Fibroblast of lung (primary cell): ENCODE data around the gene CDCP1. TPM values are rescaled to one million over a fixed set of nuclear protein-coding genes. Genes with fewer than 3 reads are reported as not detected.

ENCODE experiments used
- DNase-seq, 2 donors: peaks; one replicate each; pipeline versions ENCODE4 v3.0.0 to v3.0.0-alpha.2; 2010; ENCODE audit warnings: low read depth in 2 of 2
- H2AFZ ChIP-seq: 2 replicates; pipeline ENCODE4 v1.5.1; 2012; ENCODE audit warnings: low read length, control low read depth, inconsistent platforms
- H3K27ac ChIP-seq: 2 replicates; pipeline ENCODE4 v1.5.1; 2011; ENCODE audit warnings: low read length, control low read depth; ENCODE audit not compliant: insufficient read depth
- H3K27me3 ChIP-seq: 2 replicates; pipeline ENCODE4 v1.5.1; 2011; ENCODE audit warnings: mild to moderate bottlenecking, low read length; ENCODE audit not compliant: control insufficient read depth, insufficient read depth
- H3K36me3 ChIP-seq: 2 replicates; pipeline ENCODE4 v1.5.1; 2011; ENCODE audit warnings: low read length; ENCODE audit not compliant: control insufficient read depth, insufficient read depth
- H3K4me1 ChIP-seq: 2 replicates; pipeline ENCODE4 v1.5.1; 2011; ENCODE audit warnings: low read length; ENCODE audit not compliant: control insufficient read depth, insufficient read depth; ENCODE audit errors: extremely low read depth
- H3K4me2 ChIP-seq: 2 replicates; pipeline ENCODE4 v1.5.1; 2011; ENCODE audit warnings: low read length, control low read depth; ENCODE audit not compliant: insufficient read depth; ENCODE audit errors: extremely low read depth
- H3K4me3 ChIP-seq, 4 experiments: fragments of 200-600 bp in 1 of 4; sonication (generic) in 1 of 4; replicated peaks in 1 of 4; 2 replicates each; pipeline ENCODE4 v1.5.1; 2011 to 2016; ENCODE audit warnings: low read length in 4 of 4, low read depth in 3 of 4, mild to moderate bottlenecking in 3 of 4, control low read depth in 2 of 4, inconsistent platforms in 1 of 4, mixed read lengths in 1 of 4; ENCODE audit not compliant: insufficient read depth in 1 of 4; ENCODE audit errors: control extremely low read depth in 1 of 4
- H3K79me2 ChIP-seq: 2 replicates; pipeline ENCODE4 v1.5.1; 2012; ENCODE audit warnings: mild to moderate bottlenecking, low read length, inconsistent platforms; ENCODE audit not compliant: control insufficient read depth, insufficient read depth
- H3K9ac ChIP-seq: 2 replicates; pipeline ENCODE4 v1.5.1; 2011; ENCODE audit warnings: mild to moderate bottlenecking, low read length, control low read depth; ENCODE audit not compliant: insufficient read depth
- H3K9me3 ChIP-seq: 2 replicates; pipeline ENCODE4 v1.5.1; 2012; ENCODE audit warnings: low read depth, low read length; ENCODE audit not compliant: control insufficient read depth, insufficient read depth
- H4K20me1 ChIP-seq: 2 replicates; pipeline ENCODE4 v1.5.1; 2011; ENCODE audit warnings: low read length; ENCODE audit not compliant: control insufficient read depth, insufficient read depth; ENCODE audit errors: extremely low read depth
- CTCF ChIP-seq, 2 donors: IDR thresholded peaks in 1 of 2; conservative IDR thresholded peaks in 1 of 2; 1 replicate in 1 of 2; 2 replicates in 1 of 2; pipeline ENCODE4 v1.5.1; 2011 to 2012; ENCODE audit warnings: low read length in 2 of 2, control low read depth in 1 of 2, inconsistent platforms in 1 of 2, low read depth in 1 of 2, mild to moderate bottlenecking in 1 of 2
- EZH2 ChIP-seq: IDR thresholded peaks from 2 replicates; pipeline ENCODE4 v1.5.1; 2012; ENCODE audit warnings: low read length, control low read depth, mild to moderate bottlenecking; ENCODE audit errors: missing control alignments
- polyA plus RNA-seq, 2 donors: library from polyadenylated mRNA; depleted of rRNA in 1 of 2; stranded (reverse) in 1 of 2; unstranded in 1 of 2; fragments of >200 nt; gene quantifications; 2 replicates each; pipeline ENCODE4 v1.2.1, GENCODE V29; 2011 to 2012; ENCODE audit warnings: missing spikeins in 1 of 2
- total RNA-seq: library from RNA; depleted of rRNA; stranded (reverse); fragments of >200 nt; gene quantifications from 2 replicates; pipeline ENCODE4 v1.2.1, GENCODE V29; 2014

The CDCP1 gene
- total and polyA plus RNA-seq, 2 donors (not counting 1 experiment from before 2014, with no cell fraction given), result 25.6 to 56.1 TPM

- Histone ChIP-seq H3K27ac (no peak overlapping the region), H4K20me1 (no peaks in the 10 kb centered on the region), H3K9ac (no peak overlapping the region), H3K4me1 (peaks cover 12% of the 10 kb centered on the region), H3K9me3 (no peaks in the 10 kb centered on the region), H3K4me2 (no peak overlapping the region), H3K36me3 (no peaks in the 10 kb centered on the region), H3K4me3 (no peak overlapping the region), H3K79me2 (no peaks in the 10 kb centered on the region), H3K27me3 (no peaks in the 10 kb centered on the region), H2AFZ (no peak overlapping the region)
- TF ChIP-seq EZH2, result no peak
- no peak for TF ChIP-seq CTCF (conservative IDR thresholded peaks at IDR 0.05 in 1 of 2, IDR thresholded peaks at IDR 0.05 in 1 of 2; ENCODE audit: low read depth in 1 of 2, low read length in 2 of 2)
- no peak for DNase-seq
Observed at GRCh38 chr3:45164056-45164455, 17.9 kb upstream of the CDCP1 start.

GRCh38 chr3:45163481-45163880 is 17.3 kb upstream of the CDCP1 start:
- no peaks in the 10 kb centered on the region for H4K20me1 ChIP-seq
- no peak overlapping the region for H2AFZ ChIP-seq
- no peak overlapping the region for H3K27ac ChIP-seq
- no peak for DNase-seq
- H3K4me1 ChIP-seq, result peaks cover 12% of the 10 kb centered on the region
- no peaks in the 10 kb centered on the region for H3K36me3 ChIP-seq
- TF ChIP-seq EZH2 (no peak), CTCF (conservative IDR thresholded peaks at IDR 0.05 in 1 of 2, IDR thresholded peaks at IDR 0.05 in 1 of 2; ENCODE audit: low read depth in 1 of 2, low read length in 2 of 2) (no peak)
- H3K79me2 ChIP-seq, result no peaks in the 10 kb centered on the region
- no peaks in the 10 kb centered on the region for H3K27me3 ChIP-seq
- H3K4me2 ChIP-seq, result no peak overlapping the region
- H3K4me3 ChIP-seq, result no peak overlapping the region
- H3K9me3 ChIP-seq, result no peaks in the 10 kb centered on the region
- no peak overlapping the region for H3K9ac ChIP-seq

- H3K9me3 ChIP-seq, result no peaks in the 10 kb centered on the region
- H3K27ac ChIP-seq, result no peak overlapping the region
- DNase-seq, result peak in 1 of 2 donors; percentile 83
- no peak overlapping the region for H3K9ac ChIP-seq
- no peak overlapping the region for H3K4me2 ChIP-seq
- H3K27me3 ChIP-seq, result no peaks in the 10 kb centered on the region
- H4K20me1 ChIP-seq, result no peaks in the 10 kb centered on the region
- H3K36me3 ChIP-seq, result no peaks in the 10 kb centered on the region
- no peaks in the 10 kb centered on the region for H3K79me2 ChIP-seq
- no peak overlapping the region for H2AFZ ChIP-seq
- no peak for TF ChIP-seq CTCF (conservative IDR thresholded peaks at IDR 0.05 in 1 of 2, IDR thresholded peaks at IDR 0.05 in 1 of 2; ENCODE audit: low read depth in 1 of 2, low read length in 2 of 2)
- no peak for TF ChIP-seq EZH2
- no peak overlapping the region for H3K4me3 ChIP-seq
- no peaks in the 10 kb centered on the region for H3K4me1 ChIP-seq
Observed at GRCh38 chr3:45154641-45155147, 8.5 kb upstream of the CDCP1 start.
